ENCODE results near the gene BAZ1B.
"Not testable (repeated sequence)": the region's sequence is repeated elsewhere in the genome, so short reads cannot be mapped to it uniquely, and the experiment has no call there.

BAZ1B gene

DNA sequence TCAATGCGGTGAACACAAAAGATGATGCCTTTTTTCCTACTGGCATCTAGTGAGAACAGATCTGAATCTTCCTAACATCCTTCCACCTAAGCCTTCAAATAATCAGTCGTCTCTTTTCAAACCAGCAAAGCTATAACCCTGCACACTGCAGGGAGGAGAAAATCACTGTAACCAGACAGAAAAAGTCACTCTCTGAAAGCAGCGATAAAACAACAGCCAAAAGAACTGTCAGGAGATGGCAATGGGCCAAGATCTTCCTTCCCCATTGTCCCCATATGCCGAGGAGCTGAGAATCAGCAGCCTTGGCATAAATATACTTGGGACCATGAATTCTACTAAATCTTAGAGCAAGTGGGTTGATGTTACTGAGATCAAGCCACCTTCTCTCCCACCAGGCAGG lies 75.4 kb downstream of the BAZ1B start:
- DNase-seq (ENCODE audit: low read depth), result no peak

DNA sequence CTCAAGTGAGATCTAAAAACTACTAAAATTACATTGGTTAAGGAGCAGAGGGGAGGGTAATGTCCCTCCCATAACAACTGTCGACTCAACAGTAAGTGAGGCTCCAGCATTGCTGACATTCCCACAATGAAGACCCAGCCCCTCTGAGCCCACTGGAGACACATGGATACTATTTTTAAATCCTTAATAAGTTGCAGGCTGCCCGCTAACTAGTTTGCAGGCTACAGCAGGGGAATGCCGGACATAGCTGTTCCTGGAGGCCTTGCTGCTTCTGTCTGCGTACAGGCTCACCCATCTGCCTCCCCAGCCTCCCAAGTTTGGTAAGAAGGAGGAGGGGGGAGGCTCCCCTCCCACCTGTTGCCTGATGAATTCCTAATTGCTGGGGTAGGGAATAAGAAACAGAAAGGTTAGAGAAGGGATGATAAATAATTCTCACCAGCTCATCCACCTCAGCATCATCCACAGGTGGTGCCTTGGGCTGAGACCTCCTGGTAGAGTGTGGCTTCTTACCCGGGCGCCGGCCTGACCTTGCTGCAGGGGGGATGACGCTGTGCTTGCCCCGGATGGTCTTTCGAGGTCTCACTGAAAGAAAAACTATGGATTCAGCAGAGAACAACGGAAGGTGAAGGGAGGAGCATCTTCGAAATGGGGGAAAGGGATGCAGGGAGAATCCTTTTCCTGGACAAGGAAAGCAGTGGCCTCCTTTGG lies 78.4 kb downstream of the BAZ1B start:
- no peak for DNase-seq (ENCODE audit: low read depth)

DNA sequence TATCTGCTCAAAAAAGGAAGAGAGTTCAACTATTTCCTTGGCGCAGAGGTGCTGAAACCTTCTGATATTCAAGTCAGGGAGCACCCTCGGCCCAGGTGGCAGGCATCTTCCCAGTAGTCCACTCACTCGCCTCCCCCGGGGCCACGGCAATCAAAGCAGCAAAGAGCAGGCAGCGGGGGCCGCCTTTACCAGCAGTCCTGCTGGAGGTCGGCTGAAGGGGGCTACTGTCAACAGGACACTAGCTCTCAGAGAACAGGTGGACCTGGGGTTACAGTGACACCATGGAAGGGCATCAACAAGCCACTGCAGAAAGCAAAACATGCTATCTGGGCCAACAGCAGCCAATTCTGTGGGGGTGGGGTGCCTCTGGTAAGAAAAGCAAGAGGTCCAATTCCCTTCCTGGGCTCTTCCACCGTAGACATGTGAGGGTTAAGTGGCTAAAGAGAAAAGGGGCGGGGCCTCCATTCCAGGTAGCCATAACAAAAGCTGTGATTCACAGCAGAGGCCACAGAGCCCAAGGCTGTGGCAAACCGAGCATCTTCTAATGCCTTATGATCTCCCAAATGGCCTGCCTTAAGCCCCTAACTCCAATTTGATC lies 79.1 kb downstream of the BAZ1B start:
- DNase-seq (ENCODE audit: low read depth), result no peak

DNA sequence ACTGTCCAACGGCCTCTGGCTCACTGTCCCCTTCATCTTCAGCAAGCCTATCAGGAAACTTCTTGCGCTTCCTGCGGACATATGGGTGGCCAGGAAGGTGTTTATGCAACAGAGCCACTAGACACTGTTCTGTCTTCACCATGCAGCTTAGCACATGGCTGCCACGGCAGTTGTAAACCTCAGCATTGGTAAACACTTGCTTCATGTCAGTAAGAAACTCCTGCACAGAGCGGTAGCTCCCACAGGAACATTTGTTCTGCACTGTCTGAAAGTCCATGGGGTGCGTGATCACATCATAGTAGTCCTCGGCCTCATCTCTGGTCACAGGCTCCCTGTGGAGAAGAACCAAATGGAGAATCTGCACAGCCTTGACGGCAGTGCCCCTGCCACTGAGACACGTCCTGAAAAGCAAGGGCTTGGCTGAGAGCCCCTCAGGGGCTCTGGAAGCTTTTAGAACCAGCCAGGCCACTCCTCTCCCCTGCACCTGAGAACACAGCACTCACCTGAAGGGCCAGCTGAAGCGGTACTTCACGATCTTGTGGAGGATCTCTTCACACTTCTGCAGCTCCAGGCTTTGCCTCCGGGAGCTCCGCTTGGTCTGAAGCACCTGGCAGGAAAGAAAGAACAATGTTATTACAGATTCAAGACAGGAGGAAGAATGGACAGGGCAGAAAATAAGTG lies 79.7 kb downstream of the BAZ1B start:
- DNase-seq (ENCODE audit: low read depth), result no peak

DNA sequence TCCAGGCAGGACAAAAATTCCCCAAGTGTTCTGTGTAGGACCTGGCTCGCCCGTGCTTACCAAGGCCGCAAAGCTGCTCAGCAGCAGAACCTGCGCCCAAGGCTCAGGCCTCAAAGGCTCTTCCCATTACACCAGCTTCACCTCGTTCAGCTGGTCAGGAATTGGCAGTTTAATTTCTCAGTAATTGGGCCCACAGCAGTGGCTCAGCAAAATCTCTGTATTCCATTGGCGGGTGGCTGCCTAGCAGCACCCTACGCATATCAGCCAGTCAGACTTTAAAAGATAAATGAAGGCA lies 82.7 kb downstream of the BAZ1B start:
- no peak for DNase-seq (ENCODE audit: low read depth)

DNA sequence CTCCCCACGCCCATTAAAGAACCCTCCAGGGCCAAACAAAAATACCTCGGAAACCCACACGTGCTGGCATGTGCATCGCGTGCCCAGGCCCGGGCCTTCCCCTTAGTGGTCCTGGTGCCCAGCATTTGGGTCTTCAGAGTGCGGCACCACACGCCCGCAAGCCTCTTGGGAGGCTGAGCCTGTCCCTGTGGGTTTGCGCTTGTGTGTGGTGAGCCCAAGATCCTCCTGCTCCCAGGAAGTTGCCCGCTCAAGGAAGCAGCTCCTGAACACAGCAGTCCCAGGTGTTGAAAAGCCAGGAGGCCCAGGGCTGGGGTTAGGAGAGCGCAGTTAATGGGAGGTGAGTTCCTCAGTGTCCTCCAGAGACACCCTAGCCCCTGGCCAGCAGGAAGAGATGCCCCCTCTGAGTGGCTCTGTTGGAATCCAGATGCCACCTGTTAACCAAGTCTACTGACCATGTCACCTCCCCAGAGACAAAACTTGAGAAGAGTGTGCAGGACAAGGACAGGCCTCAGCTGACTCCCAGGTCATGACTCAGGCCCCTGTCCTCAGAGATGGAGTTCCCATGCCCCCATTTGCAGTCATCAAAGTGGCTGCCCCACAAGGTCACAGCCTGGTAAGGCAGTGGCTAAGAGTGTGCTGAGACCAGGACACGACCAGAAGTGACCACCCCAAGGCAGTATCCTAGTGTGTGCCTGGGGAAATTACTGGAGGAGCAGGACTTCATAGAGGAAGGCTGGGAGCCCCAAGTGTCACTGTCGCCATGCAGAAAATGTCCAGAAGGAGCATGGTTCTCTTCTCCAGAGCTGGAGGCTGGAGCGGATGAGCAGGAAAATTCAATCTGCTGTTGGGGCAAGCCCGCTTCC lies 83.3 kb downstream of the BAZ1B start:
- DNase-seq (ENCODE audit: low read depth), result no peak

DNA sequence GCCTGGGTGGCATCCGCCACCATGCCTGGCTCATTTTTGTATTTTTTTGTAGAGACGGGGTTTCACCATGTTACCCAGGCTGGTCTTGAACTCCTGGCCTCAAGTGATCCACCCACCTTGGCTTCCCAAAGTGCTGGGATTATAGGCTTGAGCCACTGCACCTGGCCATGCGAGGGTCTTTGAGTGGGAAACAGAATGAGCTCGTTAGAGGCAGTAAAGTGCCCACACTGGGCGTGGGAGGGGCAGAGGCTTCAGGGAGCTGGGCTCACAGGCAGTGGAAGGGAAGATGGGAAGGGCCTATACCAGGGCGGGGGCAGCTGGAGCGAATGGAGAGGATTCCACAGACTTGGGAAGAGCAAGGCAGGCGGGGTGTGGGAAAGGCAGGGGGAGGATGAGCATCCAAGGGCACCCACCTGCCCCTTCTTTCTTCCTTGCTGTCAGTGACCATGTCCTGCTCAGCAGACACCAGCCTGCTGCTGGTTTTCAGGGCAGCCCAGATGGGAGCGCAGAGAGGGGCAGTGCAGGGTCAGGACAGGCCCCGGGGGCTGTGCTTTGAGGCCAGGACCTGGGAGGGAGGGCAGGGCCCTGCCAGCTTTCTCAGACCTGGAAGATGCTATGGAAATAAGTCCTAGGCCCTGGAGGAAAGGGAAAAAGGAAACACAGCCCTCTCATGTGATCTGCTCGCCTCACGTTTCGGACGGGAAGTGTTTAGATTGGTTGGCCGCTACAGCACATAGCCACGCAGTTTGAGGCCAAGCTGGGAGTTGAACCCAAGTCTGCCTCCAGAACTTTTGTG lies 84.3 kb downstream of the BAZ1B start:
- no peak for DNase-seq (ENCODE audit: low read depth)

DNA sequence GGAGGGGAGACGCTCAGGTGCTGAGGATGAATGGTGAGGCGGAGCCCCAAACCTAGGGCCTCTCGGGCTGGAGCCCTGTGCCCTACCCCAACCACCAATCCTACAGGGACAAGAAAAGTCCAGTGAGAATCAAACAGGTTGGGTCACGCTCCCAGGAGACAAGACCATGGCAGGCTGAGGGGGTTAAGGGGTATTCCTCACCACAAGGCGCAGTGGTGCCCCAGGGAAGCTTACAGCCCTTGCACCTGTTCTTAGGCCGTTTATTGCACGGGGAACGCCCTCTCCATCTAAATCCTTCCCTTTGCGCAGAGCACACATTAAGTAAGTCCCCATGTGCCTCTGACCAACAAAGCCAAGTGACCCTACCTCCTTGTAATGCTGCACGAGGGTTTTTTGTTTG lies 85.0 kb downstream of the BAZ1B start:
- no peak for DNase-seq (ENCODE audit: low read depth)

DNA sequence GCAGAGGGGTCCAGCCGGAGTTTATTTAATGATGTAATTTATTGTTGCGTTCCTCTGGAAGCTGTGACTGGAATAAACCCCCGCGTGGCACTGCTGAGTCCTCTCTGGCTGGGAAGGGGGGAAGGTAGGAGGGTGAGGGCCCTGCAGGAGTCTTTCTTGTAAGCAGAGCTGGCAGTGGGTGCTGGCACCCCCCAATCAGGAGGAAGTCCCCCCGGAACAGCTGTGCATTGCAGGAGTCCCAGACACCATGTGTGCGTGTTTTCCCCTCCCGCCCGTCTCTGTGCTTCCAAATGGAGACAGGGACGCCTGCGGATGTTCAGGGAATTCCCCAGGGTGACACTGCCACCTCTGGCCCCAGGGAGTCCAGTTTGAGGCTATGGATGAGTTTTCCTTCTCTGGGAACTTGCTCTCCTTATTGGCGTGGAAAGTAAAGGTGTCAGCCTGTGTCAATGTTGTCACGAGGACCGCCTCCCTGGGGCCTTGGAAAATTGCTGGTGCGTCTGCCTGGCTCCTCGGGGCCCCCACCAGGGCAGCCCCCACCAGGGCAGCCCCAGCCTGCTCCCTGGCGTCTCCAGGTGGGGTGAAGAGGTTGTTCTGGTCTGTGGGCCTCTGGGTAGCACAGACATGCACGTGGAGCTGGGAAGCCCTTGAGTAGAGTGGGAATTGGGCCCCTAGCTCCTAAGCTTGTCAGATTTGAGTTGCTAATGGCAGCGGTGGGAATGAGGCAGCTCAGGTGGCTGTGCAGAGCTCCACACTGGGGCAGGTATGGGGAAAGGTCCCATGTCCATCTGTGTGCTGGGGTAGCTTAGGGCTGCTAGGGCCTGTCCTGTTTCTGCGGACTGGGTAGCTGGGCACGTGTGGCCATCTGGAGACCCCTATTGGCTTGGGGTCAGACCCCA lies 85.8 kb downstream of the BAZ1B start:
- no peak for DNase-seq (ENCODE audit: low read depth)

DNA sequence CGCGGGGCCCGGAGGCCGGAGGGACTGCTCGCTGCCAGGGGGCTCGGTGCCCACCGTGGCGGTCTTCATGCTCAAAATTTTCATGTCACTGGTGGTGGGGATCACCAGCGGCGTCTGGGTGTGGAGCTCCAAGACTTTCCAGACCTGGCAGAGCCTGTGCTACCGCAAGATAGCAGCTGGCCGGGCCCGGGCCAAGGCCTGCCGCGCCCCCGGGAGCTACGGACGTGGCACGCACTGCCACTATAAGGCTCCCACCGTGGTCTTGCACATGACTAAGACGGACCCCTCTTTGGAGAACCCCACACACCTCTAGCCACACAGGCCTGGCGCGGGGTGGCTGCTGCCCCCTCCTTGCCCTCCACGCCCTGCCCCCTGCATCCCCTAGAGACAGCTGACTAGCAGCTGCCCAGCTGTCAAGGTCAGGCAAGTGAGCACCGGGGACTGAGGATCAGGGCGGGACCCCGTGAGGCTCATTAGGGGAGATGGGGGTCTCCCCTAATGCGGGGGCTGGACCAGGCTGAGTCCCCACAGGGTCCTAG lies 86.6 kb downstream of the BAZ1B start:
- DNase-seq (ENCODE audit: low read depth), result no peak

DNA sequence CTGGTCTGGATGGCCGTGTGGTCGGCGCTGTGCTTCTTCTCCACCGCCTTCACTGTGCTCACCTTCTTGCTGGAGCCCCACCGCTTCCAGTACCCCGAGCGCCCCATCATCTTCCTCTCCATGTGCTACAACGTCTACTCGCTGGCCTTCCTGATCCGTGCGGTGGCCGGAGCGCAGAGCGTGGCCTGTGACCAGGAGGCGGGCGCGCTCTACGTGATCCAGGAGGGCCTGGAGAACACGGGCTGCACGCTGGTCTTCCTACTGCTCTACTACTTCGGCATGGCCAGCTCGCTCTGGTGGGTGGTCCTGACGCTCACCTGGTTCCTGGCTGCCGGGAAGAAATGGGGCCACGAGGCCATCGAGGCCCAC lies 87.4 kb downstream of the BAZ1B start:
- DNase-seq (ENCODE audit: low read depth), result no peak

DNA sequence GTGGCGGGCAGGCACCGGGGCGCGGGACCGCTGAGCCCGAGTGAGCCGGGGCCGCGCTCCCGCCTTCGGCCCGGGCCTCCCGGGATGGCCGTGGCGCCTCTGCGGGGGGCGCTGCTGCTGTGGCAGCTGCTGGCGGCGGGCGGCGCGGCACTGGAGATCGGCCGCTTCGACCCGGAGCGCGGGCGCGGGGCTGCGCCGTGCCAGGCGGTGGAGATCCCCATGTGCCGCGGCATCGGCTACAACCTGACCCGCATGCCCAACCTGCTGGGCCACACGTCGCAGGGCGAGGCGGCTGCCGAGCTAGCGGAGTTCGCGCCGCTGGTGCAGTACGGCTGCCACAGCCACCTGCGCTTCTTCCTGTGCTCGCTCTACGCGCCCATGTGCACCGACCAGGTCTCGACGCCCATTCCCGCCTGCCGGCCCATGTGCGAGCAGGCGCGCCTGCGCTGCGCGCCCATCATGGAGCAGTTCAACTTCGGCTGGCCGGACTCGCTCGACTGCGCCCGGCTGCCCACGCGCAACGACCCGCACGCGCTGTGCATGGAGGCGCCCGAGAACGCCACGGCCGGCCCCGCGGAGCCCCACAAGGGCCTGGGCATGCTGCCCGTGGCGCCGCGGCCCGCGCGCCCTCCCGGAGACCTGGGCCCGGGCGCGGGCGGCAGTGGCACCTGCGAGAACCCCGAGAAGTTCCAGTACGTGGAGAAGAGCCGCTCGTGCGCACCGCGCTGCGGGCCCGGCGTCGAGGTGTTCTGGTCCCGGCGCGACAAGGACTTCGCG lies 88.0 kb downstream of the BAZ1B start:
- no peak for DNase-seq (ENCODE audit: low read depth)

DNA sequence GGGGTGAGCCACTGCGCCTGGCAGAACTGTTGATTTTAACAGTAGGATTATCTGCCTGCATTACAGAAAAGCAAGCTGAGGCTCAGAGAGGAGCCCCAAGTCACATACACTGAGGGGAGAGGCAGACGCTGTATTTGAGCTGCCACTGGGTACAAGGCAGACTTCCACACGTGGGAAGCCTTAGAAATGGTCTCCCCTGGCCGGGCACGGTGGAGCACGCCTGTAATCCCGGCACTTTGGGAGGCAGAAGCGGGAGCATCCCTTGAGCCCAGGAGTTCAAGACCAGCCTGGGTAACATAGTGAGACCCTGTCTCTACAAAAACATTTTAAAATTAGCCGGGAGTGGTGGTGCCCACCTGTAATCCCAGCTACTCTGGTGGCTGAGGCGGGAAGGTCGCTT lies 89.4 kb downstream of the BAZ1B start:
- no peak for DNase-seq (ENCODE audit: low read depth)

DNA sequence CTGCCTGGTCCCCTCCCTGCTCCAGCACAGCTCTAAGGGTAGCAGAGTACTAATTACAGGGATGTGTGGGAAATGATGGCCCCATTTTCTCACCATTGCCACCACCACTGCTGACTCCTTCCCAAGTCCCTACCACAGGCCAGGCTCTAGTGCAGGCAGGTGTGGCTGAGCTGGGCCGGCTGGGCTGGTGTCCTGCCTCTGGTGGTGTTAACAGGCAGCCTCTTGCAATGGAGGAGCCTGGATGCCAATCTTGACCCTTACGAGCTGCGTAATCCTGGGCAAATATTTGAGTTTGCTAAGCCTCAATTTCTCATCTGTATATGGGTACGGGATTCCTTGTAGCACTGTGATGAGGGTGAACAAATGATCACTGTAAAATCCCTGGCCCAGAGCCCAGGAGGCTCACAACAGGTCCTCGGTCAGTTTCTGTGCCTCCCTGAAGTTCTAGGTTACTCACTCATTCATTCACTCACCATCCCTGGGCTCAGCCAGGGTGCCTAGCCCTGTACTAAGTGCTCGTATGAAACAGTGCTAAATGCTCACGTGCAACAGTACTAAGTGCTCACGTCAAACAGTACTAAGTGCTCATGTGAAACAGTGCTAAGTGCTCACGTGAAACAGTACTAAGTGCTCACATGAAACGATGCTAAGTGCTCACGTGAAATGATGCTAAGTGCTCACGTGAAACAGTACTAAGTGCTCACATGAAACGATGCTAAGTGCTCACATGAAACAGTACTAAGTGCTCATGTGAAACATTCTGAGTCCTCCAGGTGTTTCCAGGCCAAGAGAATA lies 90.9 kb downstream of the BAZ1B start:
- DNase-seq (ENCODE audit: low read depth), result no peak

DNA sequence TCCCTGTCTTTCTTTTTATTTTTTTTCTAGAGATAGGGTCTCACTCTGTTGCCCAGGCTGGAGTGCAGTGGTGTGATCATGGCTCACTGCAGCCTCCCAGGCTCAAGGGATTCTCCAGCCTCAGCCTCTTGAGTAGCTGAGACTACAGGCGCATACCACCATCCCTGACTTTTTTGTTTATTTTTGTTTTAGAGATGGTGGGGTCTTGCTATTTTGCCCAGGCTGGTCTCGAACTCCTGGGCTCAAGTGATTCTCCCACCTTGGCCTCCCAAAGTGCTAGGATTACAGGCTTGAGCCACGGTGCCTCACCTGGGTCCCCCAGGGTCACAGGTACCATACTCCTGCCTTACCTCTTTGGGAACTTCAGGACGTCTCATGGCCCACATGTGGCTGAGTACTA lies 91.6 kb downstream of the BAZ1B start:
- DNase-seq (ENCODE audit: low read depth), result not testable (repeated sequence)

DNA sequence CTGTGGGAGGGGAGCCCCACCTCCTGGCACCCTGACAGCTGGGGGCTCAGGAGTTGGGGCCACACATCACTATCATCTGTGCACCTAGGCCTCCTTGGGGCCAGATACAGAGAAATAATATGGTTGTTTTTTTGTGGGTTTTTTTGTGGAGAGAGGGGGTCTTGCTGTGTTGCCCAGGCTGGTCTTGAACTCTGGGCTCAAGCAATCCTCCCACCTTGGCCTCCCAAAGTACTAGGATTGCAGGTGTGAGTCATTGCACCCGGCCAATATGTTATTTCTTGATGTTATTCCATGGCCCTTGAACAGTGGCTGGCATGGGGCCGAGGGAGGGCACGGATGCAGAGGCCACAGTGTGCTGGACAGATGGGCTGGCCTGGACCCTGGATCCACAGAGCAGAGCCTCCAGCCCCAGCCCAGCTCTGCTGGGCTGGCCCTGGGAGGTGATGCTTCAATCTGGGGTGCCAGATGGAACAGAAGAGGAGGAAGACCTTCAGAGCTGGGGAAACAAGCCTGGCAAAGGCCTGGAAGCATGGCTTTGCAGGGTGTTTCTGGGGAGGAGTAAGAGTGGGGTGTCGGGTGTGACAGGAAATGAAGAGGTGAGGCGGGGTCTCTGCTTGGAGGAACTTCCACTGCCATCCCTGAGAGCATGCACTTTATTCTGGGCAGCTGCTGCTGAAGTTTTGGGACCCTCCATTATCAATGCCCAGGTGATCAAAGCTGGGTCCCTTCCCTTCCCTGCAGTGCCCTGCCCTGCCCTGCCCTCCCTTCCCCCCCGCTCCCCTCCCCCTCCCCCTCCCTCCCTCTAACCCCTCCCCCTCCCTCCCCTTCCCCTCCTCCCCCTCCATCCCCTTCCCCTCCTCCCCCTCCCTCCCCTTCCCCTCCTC lies 92.2 kb downstream of the BAZ1B start:
- DNase-seq (ENCODE audit: low read depth), result no peak

DNA sequence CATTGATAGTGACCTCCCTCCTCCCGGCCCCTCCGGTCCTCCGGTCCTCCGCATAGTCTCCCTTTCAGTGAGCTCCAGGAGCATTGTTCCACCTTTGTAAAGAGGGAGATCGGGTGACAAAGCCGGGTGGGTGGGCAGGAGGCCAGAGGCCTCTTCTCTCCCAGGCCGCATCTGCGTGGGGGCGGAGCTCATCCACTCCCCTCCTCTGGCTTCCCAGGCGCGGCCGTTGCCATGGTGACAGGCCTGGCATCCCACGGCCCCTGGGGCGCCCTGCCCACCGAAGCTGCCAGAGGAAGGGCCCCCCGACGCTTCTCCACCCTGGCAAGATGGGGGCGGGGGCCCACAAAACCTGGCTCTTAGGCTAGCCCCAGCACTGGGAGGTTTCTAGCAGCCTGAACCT lies 92.9 kb downstream of the BAZ1B start:
- DNase-seq (ENCODE audit: low read depth), result no peak
